Measurements from ENCODE around the gene ZNHIT3. TPM values are rescaled to one million over a fixed set of nuclear protein-coding genes. Genes with fewer than 3 reads are reported as not detected.
A peak's percentile ranks its signal among the peaks of the same experiment; 100 is the strongest.

The ZNHIT3 gene
- total and polyA plus RNA-seq, 2 of the 13 experiments (the other 11 are each of a cell fraction or from before 2014, with no cell fraction given): 66.6 to 77.4 TPM

- TF ChIP-seq ZBTB14 (CRISPR knock-in tag; IDR thresholded peaks at IDR 0.05) (no peak), SSRP1 (CRISPR knock-in tag; IDR thresholded peaks at IDR 0.05) (no peak), SNAPC2 (CRISPR knock-in tag; IDR thresholded peaks at IDR 0.05) (no peak), HOXA9 (CRISPR knock-in tag; IDR thresholded peaks at IDR 0.05; ENCODE audit: borderline replicate concordance) (no peak), NFKB2 (CRISPR knock-in tag; IDR thresholded peaks at IDR 0.05; ENCODE audit: borderline replicate concordance) (peak; percentile 82), CTCF (CRISPR knock-in tag; IDR thresholded peaks at IDR 0.05) (no peak), SALL1 (CRISPR knock-in tag; IDR thresholded peaks at IDR 0.05) (peak; percentile 71), ISL2 (CRISPR knock-in tag; IDR thresholded peaks at IDR 0.05) (no peak), TARDBP (CRISPR knock-in tag; IDR thresholded peaks at IDR 0.05) (no peak), MAFF (IDR thresholded peaks at IDR 0.05; ENCODE audit: low read depth, low read length) (peak; percentile 24; the same call in 1 of the 2 replicates), KAT8 (CRISPR knock-in tag; IDR thresholded peaks at IDR 0.05) (0 out of 2 replicates have a peak, but pooled peaks have one; percentile 28), HDAC2 (CRISPR knock-in tag; IDR thresholded peaks at IDR 0.05) (peak; percentile 39; the same call in 1 of the 2 replicates), NAIF1 (CRISPR knock-in tag; IDR thresholded peaks at IDR 0.05; ENCODE audit: borderline replicate concordance) (no peak), NKX3-1 (CRISPR knock-in tag; IDR thresholded peaks at IDR 0.05) (peak; percentile 61; the same call in 1 of the 2 replicates), LBX2 (CRISPR knock-in tag; IDR thresholded peaks at IDR 0.05; ENCODE audit: borderline replicate concordance) (no peak), ELF1 (CRISPR knock-in tag; IDR thresholded peaks at IDR 0.05) (no peak), DRAP1 (CRISPR knock-in tag; IDR thresholded peaks at IDR 0.05) (no peak), ZNF530 (CRISPR knock-in tag; IDR thresholded peaks at IDR 0.05; ENCODE audit: low read depth) (no peak), RXRA (CRISPR knock-in tag; IDR thresholded peaks at IDR 0.05) (0 out of 2 replicates have a peak, but pooled peaks have one; percentile 23), DZIP1 (CRISPR knock-in tag; IDR thresholded peaks at IDR 0.05) (no peak), NFIB (CRISPR knock-in tag; IDR thresholded peaks at IDR 0.05; ENCODE audit: borderline replicate concordance) (no peak), PHF8 (CRISPR knock-in tag; IDR thresholded peaks at IDR 0.05) (no peak), ATRX (CRISPR knock-in tag; IDR thresholded peaks at IDR 0.05; ENCODE audit: borderline replicate concordance) (no peak), ASH2L (IDR thresholded peaks at IDR 0.05; ENCODE audit: insufficient read length, low read depth, low read length) (no peak)
Measured at GRCh38 chr17:36463916-36464764, 22.3 kb upstream of the ZNHIT3 start (continued).
